Measurements from ENCODE around the gene TTYH3.
A peak's percentile ranks its signal among the peaks of the same experiment; 100 is the strongest.
"Not testable (repeated sequence)": the region's sequence is repeated elsewhere in the genome, so short reads cannot be mapped to it uniquely, and the experiment has no call there.

The TTYH3 gene

GRCh38 chr7:2631946-2632732 is at the start of gene TTYH3:
Gene TTYH3, plus strand, starts transcription at chr7:2631986. Its CDS starts 170 bp downstream, at chr7:2632156.
- H3K36me3 Mint-ChIP-seq (ENCODE audit: low read depth) = no peaks in the 10 kb centered on the region
- peak within 1 kb of the TSS; percentile 85 for H3K27ac Mint-ChIP-seq
- no peaks in the 10 kb centered on the region for H3K27me3 Mint-ChIP-seq (ENCODE audit: low read depth)
- H3K4me3 Mint-ChIP-seq = peak within 1 kb of the TSS; percentile 87
- H3K9me3 Mint-ChIP-seq = no peaks in the 10 kb centered on the region
- H3K4me1 Mint-ChIP-seq (ENCODE audit: low read depth) = peaks cover 11% of the 10 kb centered on the region

- H3K27ac Mint-ChIP-seq = no peak overlapping the region
- H3K9me3 Mint-ChIP-seq = no peaks in the 10 kb centered on the region
- no peak overlapping the region for H3K4me3 Mint-ChIP-seq
- no peaks in the 10 kb centered on the region for H3K36me3 Mint-ChIP-seq (ENCODE audit: low read depth)
- no peaks in the 10 kb centered on the region for H3K27me3 Mint-ChIP-seq (ENCODE audit: low read depth)
- H3K4me1 Mint-ChIP-seq (ENCODE audit: low read depth) = no peaks in the 10 kb centered on the region
Observed at GRCh38 chr7:2582006-2582735, 49.6 kb upstream of the TTYH3 start.

GRCh38 chr7:2583798-2584580 is 47.8 kb upstream of the TTYH3 start:
- no peaks in the 10 kb centered on the region for H3K4me1 Mint-ChIP-seq (ENCODE audit: low read depth)
- H3K27ac Mint-ChIP-seq = no peak overlapping the region
- no peaks in the 10 kb centered on the region for H3K27me3 Mint-ChIP-seq (ENCODE audit: low read depth)
- H3K36me3 Mint-ChIP-seq (ENCODE audit: low read depth) = no peaks in the 10 kb centered on the region
- no peaks in the 10 kb centered on the region for H3K9me3 Mint-ChIP-seq
- no peak overlapping the region for H3K4me3 Mint-ChIP-seq

GRCh38 chr7:2585446-2585845 is 46.3 kb upstream of the TTYH3 start:
- Mint-ChIP-seq H3K9me3 (no peaks in the 10 kb centered on the region), H3K27me3 (ENCODE audit: low read depth) (no peaks in the 10 kb centered on the region), H3K27ac (no peak overlapping the region), H3K4me1 (ENCODE audit: low read depth) (no peaks in the 10 kb centered on the region), H3K4me3 (no peak overlapping the region), H3K36me3 (ENCODE audit: low read depth) (no peaks in the 10 kb centered on the region)

GRCh38 chr7:2586326-2587020 is 45.3 kb upstream of the TTYH3 start:
- no peaks in the 10 kb centered on the region for H3K4me1 Mint-ChIP-seq (ENCODE audit: low read depth)
- H3K36me3 Mint-ChIP-seq (ENCODE audit: low read depth) = peaks cover 2% of the 10 kb centered on the region
- H3K27me3 Mint-ChIP-seq (ENCODE audit: low read depth) = no peaks in the 10 kb centered on the region
- no peak overlapping the region for H3K4me3 Mint-ChIP-seq
- H3K27ac Mint-ChIP-seq = no peak overlapping the region
- no peaks in the 10 kb centered on the region for H3K9me3 Mint-ChIP-seq

- Mint-ChIP-seq H3K36me3 (ENCODE audit: low read depth) (peaks cover 2% of the 10 kb centered on the region), H3K27me3 (ENCODE audit: low read depth) (no peaks in the 10 kb centered on the region), H3K4me3 (no peak overlapping the region), H3K27ac (no peak overlapping the region), H3K4me1 (ENCODE audit: low read depth) (no peaks in the 10 kb centered on the region), H3K9me3 (no peaks in the 10 kb centered on the region)
Observed at GRCh38 chr7:2587134-2587533, 44.7 kb upstream of the TTYH3 start.

- Mint-ChIP-seq H3K27me3 (ENCODE audit: low read depth) (no peaks in the 10 kb centered on the region), H3K4me3 (no peak overlapping the region), H3K4me1 (ENCODE audit: low read depth) (no peaks in the 10 kb centered on the region), H3K27ac (no peak overlapping the region), H3K36me3 (ENCODE audit: low read depth) (peaks cover 2% of the 10 kb centered on the region), H3K9me3 (no peaks in the 10 kb centered on the region)
Observed at GRCh38 chr7:2587778-2588177, 44.0 kb upstream of the TTYH3 start.

- no peak overlapping the region for H3K27ac Mint-ChIP-seq
- no peaks in the 10 kb centered on the region for H3K9me3 Mint-ChIP-seq
- peaks cover 2% of the 10 kb centered on the region for H3K36me3 Mint-ChIP-seq (ENCODE audit: low read depth)
Observed at GRCh38 chr7:2589341-2589740, 42.4 kb upstream of the TTYH3 start.

GRCh38 chr7:2589941-2590340 is 41.8 kb upstream of the TTYH3 start:
- H3K9me3 Mint-ChIP-seq; H3K36me3 Mint-ChIP-seq (ENCODE audit: low read depth); H3K27ac Mint-ChIP-seq; H3K4me3 Mint-ChIP-seq; H3K27me3 Mint-ChIP-seq (ENCODE audit: low read depth); H3K4me1 Mint-ChIP-seq (ENCODE audit: low read depth): not testable (repeated sequence)

More at GRCh38 chr7:2589341-2589740, 42.4 kb upstream of the TTYH3 start:
- Mint-ChIP-seq H3K4me1 (ENCODE audit: low read depth) (no peaks in the 10 kb centered on the region), H3K27me3 (ENCODE audit: low read depth) (no peaks in the 10 kb centered on the region), H3K4me3 (no peak overlapping the region)

GRCh38 chr7:2592375-2592865 is 39.4 kb upstream of the TTYH3 start:
- Mint-ChIP-seq H3K36me3 (ENCODE audit: low read depth) (peaks cover 8% of the 10 kb centered on the region), H3K27me3 (ENCODE audit: low read depth) (no peaks in the 10 kb centered on the region), H3K27ac (no peak overlapping the region), H3K4me1 (ENCODE audit: low read depth) (no peaks in the 10 kb centered on the region), H3K9me3 (no peaks in the 10 kb centered on the region), H3K4me3 (no peak overlapping the region)

GRCh38 chr7:2593036-2593727 is 38.6 kb upstream of the TTYH3 start:
- H3K27ac Mint-ChIP-seq = no peak overlapping the region
- H3K36me3 Mint-ChIP-seq (ENCODE audit: low read depth) = peaks cover 8% of the 10 kb centered on the region

GRCh38 chr7:2594599-2594998 is 37.2 kb upstream of the TTYH3 start:
- Mint-ChIP-seq H3K36me3 (ENCODE audit: low read depth) (peaks cover 8% of the 10 kb centered on the region), H3K4me3 (no peak overlapping the region), H3K9me3 (no peaks in the 10 kb centered on the region), H3K27me3 (ENCODE audit: low read depth) (no peaks in the 10 kb centered on the region), H3K27ac (no peak overlapping the region), H3K4me1 (ENCODE audit: low read depth) (no peaks in the 10 kb centered on the region)

More at GRCh38 chr7:2593036-2593727, 38.6 kb upstream of the TTYH3 start:
- Mint-ChIP-seq H3K27me3 (ENCODE audit: low read depth) (no peaks in the 10 kb centered on the region), H3K4me1 (ENCODE audit: low read depth) (no peaks in the 10 kb centered on the region), H3K4me3 (no peak overlapping the region), H3K9me3 (no peaks in the 10 kb centered on the region)

- Mint-ChIP-seq H3K4me1 (ENCODE audit: low read depth) (no peaks in the 10 kb centered on the region), H3K27me3 (ENCODE audit: low read depth) (no peaks in the 10 kb centered on the region), H3K4me3 (no peak overlapping the region), H3K36me3 (ENCODE audit: low read depth) (peaks cover 8% of the 10 kb centered on the region), H3K9me3 (no peaks in the 10 kb centered on the region), H3K27ac (no peak overlapping the region)
Observed at GRCh38 chr7:2595258-2595860, 36.4 kb upstream of the TTYH3 start.
